GM19468 (cell line): ENCODE measurements around the gene CHMP6.

Experiments
- ATAC-seq: cut with Tn5 transposase; IDR thresholded peaks from one replicate; pipeline ENCODE4 v1.9.1; 2021; ENCODE audit warnings: mild to moderate bottlenecking, moderate library complexity, moderate number of reproducible peaks; ENCODE audit not compliant: unreplicated experiment; ENCODE audit errors: extremely low read depth

The CHMP6 gene

DNA sequence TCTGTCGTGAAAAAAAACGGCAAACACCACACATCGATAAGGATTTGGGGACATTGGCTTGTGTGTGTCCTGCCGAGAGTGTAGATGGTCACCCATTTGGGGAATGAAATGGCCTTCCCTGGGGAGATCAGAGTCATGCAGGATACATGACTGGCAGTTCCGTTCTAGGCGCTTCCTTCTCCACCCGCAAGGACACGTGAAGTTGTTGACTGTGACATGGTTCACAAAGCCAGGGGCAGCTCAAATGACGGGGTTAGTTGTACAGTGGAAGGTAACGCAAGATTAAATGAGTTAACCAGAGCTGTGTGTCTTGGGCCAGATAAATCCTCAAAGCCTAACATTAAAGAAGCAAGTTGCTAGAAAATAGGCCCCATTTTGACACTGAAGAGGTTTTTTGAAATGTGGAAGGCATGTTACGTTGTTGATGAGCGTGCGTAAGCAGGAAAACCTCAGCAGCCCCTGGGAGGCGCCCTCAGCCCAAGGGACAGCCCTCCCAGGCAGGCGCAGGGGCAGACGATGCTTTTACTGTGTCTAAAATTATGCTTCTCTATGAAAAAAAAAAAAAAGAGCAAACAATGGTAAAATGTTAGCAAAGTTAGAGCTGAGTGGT lies 35.9 kb upstream of the CHMP6 start:
- ATAC-seq, result no peak

DNA sequence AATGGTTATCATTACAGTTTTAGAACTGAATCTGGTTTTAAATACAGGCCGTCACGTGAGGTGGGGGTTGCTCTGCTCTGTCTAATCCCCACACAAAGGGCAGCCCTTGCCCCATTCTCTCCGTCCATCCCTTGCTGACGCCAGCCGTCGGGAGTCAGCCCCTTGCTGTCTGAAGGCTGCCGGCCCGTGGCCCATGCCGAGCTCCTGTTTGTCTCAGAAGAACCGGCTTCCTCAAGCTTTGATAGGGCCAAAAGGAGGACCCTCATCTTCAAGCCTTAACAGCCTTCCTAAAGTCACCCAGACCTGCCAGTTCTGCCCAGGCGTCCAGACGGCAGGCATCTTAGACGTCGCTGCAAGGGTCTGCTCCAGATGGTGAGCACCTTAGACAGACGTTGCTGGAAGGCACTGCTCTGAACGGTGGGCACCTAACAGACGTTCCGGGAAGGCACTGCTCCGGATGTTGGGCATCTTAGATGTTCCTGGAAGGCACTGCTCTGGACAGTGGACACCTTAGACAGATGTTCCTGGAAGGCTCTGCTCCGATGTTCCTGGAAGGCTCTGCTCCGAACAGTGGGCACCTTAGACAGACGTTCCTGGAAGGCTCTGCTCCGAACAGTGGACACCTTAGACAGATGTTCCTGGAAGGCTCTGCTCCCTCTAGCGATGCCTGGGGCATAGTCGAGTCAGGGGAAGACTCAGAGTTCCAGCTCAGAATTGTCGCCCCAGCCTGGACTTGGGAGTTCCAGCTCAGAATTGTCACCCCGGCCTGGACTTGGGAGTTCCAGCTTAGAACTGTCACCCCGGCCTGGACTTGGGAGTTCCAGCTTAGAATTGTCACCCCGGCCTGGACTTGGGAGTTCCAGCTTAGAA lies 35.1 kb upstream of the CHMP6 start:
- no peak for ATAC-seq

DNA sequence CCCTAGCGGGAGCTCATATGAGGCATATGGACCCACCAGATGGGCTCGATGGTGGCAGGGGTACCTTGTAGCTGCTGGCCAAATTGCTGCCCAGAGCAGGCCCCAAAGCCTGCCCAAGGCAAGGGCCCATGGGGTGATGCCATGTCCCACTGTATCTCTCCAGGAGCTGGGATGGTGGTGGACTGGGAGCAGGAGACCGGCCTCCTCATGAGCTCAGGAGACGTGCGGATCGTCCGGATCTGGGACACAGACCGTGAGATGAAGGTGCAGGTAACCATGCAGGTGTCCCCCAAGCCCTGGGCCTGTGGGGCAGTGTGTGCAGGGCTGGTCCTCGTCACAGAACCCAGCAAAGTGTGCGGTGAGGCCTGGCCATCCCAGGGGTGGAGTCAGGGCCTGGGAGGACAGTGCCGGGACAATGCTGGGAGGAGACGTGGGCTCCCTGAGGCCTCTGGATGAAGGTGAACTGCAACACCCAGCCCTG lies 34.1 kb upstream of the CHMP6 start:
- ATAC-seq, result no peak

DNA sequence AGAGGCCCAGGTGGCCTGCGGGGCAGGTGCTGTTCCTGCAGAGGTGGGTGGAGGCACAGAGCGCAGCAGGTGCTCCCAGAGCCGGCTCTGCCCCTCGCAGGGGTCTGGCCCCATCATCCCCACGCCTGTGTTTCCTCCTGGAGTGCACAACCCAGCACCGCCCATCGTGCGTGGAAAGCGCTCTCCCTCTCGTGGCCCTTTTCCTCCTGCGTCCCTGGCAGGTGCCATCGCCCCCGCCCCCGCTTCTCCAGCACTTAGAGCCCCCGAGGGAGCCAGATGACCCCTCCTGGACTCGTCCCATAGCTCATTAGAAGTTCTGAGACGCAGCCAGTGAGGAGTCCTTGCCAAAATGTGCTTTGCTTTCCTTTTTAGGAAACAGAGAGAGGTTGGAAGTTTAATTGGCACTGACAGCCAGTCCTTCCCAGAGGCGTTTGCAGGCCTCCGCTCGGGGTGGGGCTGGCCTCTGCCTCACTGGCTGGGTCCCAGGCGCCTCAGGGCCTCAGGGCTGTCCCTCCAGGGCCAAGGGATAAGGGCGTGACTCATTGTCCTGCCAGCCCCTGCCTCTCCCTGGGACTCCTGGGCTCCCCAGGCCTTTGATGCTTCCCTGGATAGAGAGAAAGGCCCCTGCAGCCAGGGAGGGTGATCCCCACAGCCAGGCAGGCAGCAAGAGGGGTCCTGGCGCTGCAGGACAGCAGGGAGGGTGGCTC lies 32.2 kb upstream of the CHMP6 start:
- no peak for ATAC-seq

DNA sequence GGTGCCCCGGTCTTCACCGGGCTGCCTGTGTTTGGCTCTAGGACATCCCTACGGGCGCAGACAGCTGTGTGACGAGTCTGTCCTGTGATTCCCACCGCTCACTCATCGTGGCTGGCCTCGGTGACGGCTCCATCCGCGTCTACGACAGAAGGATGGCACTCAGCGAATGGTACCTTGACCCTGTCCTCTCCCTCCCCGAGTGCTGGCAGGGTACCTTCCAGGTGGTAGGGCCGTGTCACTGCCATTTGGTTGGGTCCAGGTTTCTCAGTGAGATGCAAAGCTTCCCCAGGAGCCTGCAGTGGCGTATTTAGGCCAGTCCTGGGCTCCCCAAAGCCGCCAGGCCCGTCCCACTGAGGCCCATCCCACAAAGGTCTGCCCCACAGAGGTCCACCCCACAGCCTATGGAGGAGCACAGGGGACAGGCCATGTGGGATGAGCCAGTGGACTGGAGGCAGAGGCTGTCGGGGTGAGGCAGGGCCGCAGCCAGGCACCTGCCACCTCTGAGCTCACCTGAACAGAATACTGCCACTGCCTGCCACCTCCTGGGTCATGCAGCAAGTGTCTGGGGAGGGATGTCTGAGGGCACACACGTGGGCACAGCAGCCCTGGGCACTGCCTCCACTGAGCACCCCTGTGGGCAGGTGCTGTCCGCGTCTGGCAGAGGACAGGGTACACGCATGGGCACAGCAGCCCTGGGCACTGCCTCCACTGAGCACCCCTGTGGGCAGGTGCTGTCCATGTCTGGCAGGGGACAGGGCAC lies 31.4 kb upstream of the CHMP6 start:
- ATAC-seq, result no peak

DNA sequence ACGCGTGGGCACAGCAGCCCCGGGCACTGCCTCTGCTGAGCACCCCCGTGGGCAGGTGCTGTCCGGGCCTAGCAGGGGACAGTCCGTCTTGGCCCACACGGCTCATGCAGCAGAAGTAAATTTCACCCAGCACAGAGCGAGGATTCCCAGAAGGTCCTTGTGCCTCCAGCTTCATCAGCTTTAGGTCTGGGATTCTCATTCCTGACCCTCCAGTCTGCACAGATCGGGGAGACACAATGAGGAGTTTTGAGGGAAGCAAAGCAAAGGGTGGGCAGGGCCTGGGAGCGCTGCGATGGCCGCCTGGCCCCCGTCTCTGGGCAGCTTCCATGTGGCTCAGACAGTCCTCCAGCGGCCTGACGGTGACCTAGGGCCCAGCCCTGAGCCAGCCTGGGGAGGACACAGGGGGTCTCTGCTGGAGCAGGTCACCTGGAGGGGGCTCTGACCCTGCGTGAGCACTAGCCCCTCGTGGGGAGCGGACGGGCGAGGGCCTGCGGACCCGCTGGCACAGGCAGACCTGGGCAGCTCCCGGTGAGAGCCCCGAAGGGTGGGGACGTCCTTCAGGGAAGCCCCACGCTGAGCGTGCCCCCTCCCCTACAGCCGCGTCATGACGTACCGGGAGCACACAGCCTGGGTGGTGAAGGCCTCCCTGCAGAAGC lies 30.7 kb upstream of the CHMP6 start:
- ATAC-seq, result no peak

DNA sequence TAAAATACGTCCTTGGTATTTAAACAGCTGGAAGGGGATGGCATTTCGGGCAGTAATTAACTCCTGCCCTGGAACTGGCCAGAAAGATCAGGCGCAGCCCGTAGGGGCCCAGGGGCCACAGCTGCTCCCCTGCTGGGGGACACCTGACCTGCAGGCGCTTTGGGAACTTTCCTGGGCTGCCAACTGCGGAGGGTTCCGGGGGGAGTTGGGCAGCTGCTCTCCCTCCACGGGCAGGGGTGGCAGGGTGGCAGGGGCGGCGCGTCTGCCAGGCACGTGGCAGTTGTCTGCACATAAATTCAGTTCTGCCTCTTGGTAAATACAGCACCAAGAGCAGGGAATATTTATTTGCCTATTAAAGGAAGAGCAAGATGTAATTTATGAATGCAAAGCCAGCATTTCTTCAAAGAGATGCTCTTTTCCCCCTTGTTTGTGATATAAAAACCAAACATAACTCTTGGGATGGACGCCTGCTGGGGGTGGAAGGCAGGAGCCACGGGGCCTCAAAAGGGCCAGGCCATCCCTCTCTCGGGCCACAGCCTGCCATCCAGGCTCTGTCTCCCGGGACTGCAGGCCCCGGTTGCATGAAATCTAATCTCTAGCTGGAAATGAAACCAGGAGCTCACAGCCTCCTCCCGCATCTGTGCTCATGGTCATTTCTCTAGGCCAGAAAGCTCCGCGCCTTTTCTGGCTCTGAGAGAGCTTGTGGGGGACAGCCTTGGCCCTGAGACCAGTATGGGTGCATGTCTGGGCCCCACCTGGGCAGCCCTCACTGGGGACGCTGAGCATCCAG lies 29.9 kb upstream of the CHMP6 start:
- ATAC-seq, result no peak

DNA sequence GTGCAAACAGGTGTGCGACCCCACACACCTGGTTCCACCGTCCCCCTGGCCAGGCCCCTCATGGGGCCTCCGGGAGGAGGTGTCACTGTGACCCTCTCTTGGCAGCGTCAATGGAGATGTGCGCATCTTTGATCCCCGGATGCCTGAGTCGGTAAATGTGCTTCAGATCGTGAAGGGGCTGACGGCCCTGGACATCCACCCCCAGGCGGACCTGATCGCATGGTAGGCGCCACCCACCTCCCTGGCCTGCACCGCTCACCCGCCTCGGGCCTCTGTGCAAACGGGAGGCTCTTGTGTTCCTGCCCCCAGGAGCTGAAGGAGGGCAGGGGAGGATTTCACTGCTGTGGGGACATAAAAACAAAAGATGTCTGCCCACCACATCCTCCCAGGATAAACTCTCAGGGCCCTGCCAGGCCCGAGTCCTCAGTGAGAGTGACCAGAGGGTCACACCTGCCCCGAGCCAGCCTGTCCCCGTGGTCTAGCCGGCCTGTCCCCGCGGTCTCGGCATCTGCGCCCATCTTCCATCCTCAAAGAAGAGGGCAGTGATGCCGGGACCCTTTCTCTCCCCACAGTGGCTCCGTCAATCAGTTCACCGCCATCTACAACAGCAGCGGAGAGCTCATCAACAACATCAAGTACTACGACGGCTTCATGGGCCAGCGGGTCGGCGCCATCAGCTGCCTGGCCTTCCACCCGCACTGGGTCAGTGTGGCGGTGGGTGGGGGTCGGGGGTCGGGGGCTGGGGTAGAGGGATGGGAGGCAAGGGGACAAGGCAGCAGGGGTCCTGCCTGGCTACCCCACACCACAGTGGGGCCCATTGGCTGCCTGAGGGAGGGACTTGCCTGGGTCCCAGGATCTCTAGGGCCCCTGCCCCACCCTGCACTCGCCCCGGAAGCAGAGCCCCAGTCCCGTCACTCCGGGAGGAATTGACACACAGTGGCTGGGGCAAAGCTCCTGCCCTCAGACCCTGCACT lies 29.0 kb upstream of the CHMP6 start:
- ATAC-seq, result no peak

DNA sequence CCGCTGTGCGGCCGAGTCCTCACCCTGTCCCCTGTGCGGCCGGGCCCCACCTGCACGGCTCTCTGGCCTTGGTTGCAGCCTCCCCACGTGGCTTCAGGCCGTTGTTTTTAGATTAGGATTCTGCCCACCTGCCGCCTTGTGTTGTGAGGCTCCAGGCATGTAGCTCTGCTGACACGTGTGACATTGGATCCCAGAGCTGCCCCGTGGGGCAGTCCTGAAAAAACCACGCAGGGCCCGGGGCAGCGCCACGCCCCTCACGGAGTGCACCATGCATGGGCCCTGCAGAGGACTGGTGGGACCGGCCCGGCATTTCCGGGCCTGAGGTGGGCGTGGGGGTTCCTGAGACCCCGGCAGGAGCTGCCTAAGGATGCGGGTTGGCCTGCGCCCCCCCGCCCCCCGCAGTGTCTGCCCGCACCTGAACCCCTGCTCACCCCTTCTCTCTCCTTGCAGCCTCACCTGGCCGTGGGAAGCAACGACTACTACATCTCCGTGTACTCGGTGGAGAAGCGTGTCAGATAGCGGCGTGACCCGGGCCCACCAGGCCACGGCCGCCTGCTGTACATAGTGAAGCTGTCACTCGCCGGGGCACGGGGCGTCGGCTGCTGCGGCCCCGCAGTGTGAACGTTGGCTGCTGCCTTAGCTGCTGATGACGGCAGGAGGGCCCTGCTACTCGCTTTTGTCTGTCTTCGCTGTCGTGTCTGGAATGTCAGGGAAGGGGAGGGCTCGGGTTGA lies 27.7 kb upstream of the CHMP6 start:
- no peak for ATAC-seq

DNA sequence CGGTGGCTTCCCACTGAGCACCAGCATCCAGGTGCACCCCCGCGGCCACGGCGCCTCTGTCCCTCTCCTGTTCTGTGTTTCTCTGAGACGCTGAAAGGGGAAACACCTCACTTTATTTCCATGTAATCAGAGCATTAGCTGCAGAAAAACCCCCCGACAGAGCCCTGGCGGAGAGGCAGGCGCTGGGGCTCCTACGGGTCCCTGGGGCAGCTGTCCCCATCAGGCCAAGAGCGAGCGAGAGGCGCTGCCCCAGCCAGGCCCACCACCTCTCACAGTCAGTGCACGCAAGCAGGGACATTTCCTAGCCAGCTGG lies 27.1 kb upstream of the CHMP6 start:
- no peak for ATAC-seq

DNA sequence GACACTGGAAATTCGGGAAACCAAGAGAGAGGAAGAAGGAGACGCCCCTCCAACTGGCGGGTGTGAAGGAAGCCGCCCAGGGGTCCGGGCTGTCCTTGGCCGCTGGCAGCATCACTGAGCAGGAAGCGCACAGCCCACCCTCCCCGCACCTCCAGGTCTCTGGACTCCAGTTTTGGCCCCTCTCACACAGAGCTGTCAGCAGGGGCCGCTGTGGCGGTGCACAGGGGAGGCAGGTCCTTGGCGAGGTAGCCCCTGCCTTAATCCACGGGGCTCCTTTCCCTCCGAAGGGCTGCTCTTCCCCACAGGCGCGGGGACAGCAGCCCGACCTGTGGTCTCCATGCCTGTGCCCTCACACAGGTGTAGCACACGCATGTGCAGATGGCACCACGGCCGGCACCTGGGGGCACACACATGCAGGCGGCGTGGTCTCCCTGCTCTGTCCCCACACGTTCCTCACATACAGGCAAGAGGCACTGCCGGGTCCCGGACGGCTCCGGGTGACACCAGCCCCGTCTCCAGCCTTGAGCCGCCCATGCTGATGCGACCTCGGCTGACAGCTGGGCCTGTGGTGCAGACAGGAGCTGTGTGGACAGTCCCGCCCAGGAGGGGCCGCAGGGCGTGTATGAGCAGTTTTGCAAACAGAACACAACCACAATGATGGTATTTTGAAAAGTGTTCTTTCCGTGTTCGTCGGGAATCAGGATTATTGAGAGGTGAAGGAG lies 26.6 kb upstream of the CHMP6 start:
- ATAC-seq, result no peak

DNA sequence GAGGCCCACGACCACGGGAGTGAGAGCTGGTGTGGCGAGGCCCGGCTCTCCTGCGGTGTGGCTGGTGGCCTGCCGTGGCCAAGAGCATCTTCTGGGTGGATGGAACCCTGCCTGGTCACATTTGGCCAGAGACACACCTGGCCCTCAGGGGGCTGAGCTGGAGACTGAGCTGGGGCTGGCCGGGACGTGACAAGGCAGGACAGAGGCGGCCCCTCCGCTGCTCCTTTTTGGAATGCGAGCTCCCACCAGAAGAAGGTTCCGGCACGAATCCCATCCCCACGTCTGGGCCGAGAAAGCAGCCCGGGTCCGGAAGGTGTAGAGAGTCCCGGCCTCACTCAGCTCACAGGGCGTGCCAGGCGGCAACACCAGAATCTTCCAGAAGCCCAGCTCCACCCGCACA lies 26.0 kb upstream of the CHMP6 start:
- ATAC-seq, result no peak

DNA sequence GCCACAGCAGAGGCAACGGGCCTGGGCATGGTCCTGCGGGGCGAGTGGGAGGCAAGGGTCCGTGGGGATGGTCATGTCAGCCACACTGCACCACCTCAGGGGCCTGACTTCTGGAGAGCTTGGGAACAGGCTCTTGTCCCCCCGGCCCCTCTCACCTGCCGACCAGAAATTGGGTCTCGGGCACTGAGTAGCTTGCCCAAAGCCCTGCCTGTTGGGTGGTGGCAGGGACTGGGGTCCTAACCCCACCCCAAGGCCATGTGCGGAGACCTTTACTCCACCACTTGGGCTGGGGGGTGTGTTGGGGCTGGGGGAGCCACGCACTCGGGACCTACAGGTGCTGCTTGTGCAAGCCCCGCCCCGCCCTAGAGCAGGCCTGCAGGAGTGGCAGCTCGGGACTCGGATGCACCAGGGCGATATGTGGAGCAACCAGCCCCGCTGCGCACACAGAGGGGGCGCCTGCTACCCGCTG lies 24.2 kb upstream of the CHMP6 start:
- ATAC-seq, result no peak

DNA sequence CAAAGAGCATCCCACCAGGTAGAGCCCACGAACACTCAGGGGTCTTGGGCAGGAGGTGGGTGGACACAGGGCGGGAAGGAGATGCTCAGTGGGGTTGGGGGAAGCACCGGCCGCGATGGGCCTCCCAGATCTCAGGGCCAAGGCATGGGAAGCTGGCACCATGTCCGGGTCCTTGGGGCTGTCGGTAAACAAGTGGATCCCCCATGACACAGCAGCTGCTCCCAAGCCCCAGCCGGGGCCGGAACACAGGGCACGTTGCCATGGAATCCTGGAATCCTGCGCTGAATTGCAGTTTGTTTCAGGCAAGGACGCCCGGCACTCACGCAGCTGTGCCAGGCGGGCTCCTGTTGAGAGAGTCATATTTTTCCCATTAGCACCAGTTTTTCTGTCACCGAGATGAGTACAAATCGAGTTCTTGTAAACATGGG lies 23.0 kb upstream of the CHMP6 start:
- ATAC-seq, result no peak

DNA sequence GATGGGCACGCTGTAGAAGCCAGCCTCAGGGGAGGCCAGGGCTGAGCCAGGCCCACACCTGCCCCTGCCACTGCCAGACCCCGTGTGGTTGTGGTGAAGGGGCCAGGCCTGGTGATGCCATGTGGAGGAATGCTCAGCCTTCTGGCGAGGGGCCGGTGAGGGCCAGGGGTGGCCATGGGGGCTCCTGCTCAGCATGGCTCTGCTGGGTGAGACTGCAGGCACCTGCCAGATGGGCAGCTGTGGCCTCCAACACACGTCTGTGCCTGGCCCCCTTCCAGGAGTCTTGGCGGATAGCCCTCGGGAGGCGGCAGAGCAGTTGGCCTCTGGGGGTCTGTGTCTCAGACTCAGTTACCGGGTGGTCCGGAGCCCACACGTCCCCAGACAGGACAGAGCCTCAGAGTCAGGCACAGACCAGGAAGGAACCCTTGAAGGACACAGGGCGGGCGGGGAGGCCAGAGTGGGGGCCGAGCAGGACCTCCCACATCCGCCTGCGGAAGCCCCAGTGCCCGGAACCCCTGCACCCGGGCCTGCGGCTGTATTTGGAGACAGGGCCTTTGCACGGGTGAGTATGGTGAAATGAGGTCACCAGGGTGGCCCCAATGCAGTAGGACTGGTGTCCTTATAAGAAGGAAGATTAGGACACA lies 22.5 kb upstream of the CHMP6 start:
- ATAC-seq, result no peak

DNA sequence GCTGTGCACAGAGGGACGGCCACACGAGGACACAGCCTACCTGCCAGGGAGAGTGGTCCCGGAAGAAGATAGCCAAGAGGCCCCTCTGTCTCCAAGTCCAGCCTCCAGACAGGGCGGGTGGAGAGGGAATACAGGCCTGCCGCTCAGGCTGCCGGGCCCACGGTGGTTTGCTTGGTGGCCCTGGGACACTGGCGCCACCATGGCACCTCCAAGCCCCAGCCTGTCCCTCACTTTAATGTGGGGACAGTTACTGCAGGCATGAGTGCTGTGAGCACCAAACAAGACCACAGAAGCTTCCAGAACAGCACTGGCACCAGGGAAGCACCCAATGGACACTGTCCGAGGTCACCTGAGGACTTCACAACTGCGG lies 22.0 kb upstream of the CHMP6 start:
- ATAC-seq, result no peak
